Smooth muscle cell (in vitro differentiated cells): Measurements from ENCODE around the gene TNFRSF14. TPM values are rescaled to one million over a fixed set of nuclear protein-coding genes. Genes with fewer than 3 reads are reported as not detected.

ENCODE experiments used
- DNase-seq: peaks from one replicate; lab custom pipeline; 2025; ENCODE audit not compliant: unreplicated experiment; lab: John Stamatoyannopoulos, UW
- H2AFZ ChIP-seq: fragments of 200-600 bp; sonication (generic); 2 replicates; pipeline ENCODE4 v1.6.0; 2016; ENCODE audit warnings: antibody characterized with exemption, low read depth, mild to moderate bottlenecking
- H3F3A ChIP-seq: fragments of 200-600 bp; sonication (generic); 2 replicates; pipeline ENCODE4 v1.6.0; 2017; ENCODE audit warnings: antibody characterized with exemption, low read depth
- H3K27ac ChIP-seq: fragments of 200-600 bp; sonication (generic); 2 replicates; pipeline ENCODE4 v1.5.1; 2016; ENCODE audit warnings: low read depth, mild to moderate bottlenecking
- H3K27me3 ChIP-seq: fragments of 200-600 bp; sonication (generic); 2 replicates; pipeline ENCODE4 v1.6.1; 2016; ENCODE audit warnings: low read depth, mild to moderate bottlenecking
- H3K36me3 ChIP-seq: fragments of 200-600 bp; sonication (generic); 2 replicates; pipeline ENCODE4 v1.5.1; 2016; ENCODE audit warnings: low read depth
- H3K4me1 ChIP-seq: fragments of 200-600 bp; sonication (generic); 2 replicates; pipeline ENCODE4 v1.5.1; 2016; ENCODE audit warnings: low read depth
- H3K4me2 ChIP-seq: fragments of 200-600 bp; sonication (generic); 2 replicates; pipeline ENCODE4 v1.6.0; 2016; ENCODE audit warnings: mild to moderate bottlenecking
- H3K4me3 ChIP-seq: fragments of 200-600 bp; sonication (generic); 2 replicates; pipeline ENCODE4 v1.5.1; 2016; ENCODE audit warnings: mild to moderate bottlenecking
- H3K79me2 ChIP-seq: fragments of 200-600 bp; sonication (generic); 2 replicates; pipeline ENCODE4 v1.6.0; 2016; ENCODE audit warnings: low read depth, mild to moderate bottlenecking
- H3K9ac ChIP-seq: fragments of 200-600 bp; sonication (generic); 2 replicates; pipeline ENCODE4 v1.6.0; 2016; ENCODE audit warnings: low read depth
- H3K9me3 ChIP-seq: fragments of 200-600 bp; sonication (generic); replicated peaks from 2 replicates; pipeline ENCODE4 v1.5.1; 2016; ENCODE audit warnings: low read depth
- H4K20me1 ChIP-seq: fragments of 200-600 bp; sonication (generic); 2 replicates; pipeline ENCODE4 v1.6.0; 2016; ENCODE audit warnings: low read depth
- CTCF ChIP-seq: fragments of 200-600 bp; sonication (generic); IDR thresholded peaks from 2 replicates; pipeline ENCODE4 v1.5.1; 2017; ENCODE audit warnings: borderline replicate concordance, mild to moderate bottlenecking, antibody characterized with exemption; ENCODE audit not compliant: insufficient read depth, poor library complexity, severe bottlenecking
- WGBS: methylation state at CpG from one replicate; pipeline ENCODE4 v1.1.7; 2016; ENCODE audit warnings: low lambda C conversion rate; 5-methylcytosine and 5-hydroxymethylcytosine counted together
- polyA plus RNA-seq: library from polyadenylated mRNA; unstranded; fragments of >200 nt; fragmentation: Nextera tagmentation; extraction: Ambion mirVana; gene quantifications from 2 replicates; pipeline ENCODE4 v1.2.1, GENCODE V29; 2016
- total RNA-seq: library from RNA; depleted of rRNA; stranded (reverse); fragments of >200 nt; gene quantifications from 2 replicates; pipeline ENCODE4 v1.2.3, GENCODE V29; 2014

The TNFRSF14 gene
- total and polyA plus RNA-seq, 2 experiments from 2014 or later, result not detected

GRCh38 chr1:2528016-2528415 lies 28.2 kb upstream of the TNFRSF14 start:
- H3K4me1 ChIP-seq, result peaks cover 25% of the 10 kb centered on the region
- H3F3A ChIP-seq, result no peaks in the 10 kb centered on the region
- no peak for TF ChIP-seq CTCF
- no peak overlapping the region for H3K27ac ChIP-seq
- H3K79me2 ChIP-seq, result peaks cover 31% of the 10 kb centered on the region
- H3K4me2 ChIP-seq, result no peak overlapping the region
- 83% methylated on average over 12 of the region's 12 CpGs for WGBS
- no peak for DNase-seq
- H2AFZ ChIP-seq, result no peak overlapping the region
- H4K20me1 ChIP-seq, result peaks cover 30% of the 10 kb centered on the region
- no peaks in the 10 kb centered on the region for H3K36me3 ChIP-seq
- H3K4me3 ChIP-seq, result no peak overlapping the region
- H3K27me3 ChIP-seq, result peaks cover 48% of the 10 kb centered on the region
- H3K9ac ChIP-seq, result no peak overlapping the region
- no peaks in the 10 kb centered on the region for H3K9me3 ChIP-seq

GRCh38 chr1:2528611-2528965 lies 27.6 kb upstream of the TNFRSF14 start:
- 59% methylated on average over 10 of the region's 10 CpGs for WGBS
- no peak overlapping the region for H3K9ac ChIP-seq
- no peak overlapping the region for H3K4me3 ChIP-seq
- DNase-seq, result no peak
- H3K4me2 ChIP-seq, result no peak overlapping the region
- peaks cover 24% of the 10 kb centered on the region for H4K20me1 ChIP-seq
- no peak overlapping the region for H2AFZ ChIP-seq
- H3F3A ChIP-seq, result no peaks in the 10 kb centered on the region
- H3K79me2 ChIP-seq, result peaks cover 25% of the 10 kb centered on the region
- H3K27ac ChIP-seq, result no peak overlapping the region
- H3K4me1 ChIP-seq, result peaks cover 31% of the 10 kb centered on the region
- no peaks in the 10 kb centered on the region for H3K36me3 ChIP-seq
- no peak for TF ChIP-seq CTCF
- peaks cover 51% of the 10 kb centered on the region for H3K27me3 ChIP-seq
- H3K9me3 ChIP-seq, result no peaks in the 10 kb centered on the region

GRCh38 chr1:2528966-2529783 lies 27.0 kb upstream of the TNFRSF14 start:
- no peak for DNase-seq
- no peak overlapping the region for H2AFZ ChIP-seq

More at GRCh38 chr1:2528966-2529783, 27.0 kb upstream of the TNFRSF14 start:
- H3K79me2 ChIP-seq, result peaks cover 19% of the 10 kb centered on the region
- peaks cover 51% of the 10 kb centered on the region for H3K27me3 ChIP-seq
- TF ChIP-seq CTCF, result no peak
- H4K20me1 ChIP-seq, result peaks cover 18% of the 10 kb centered on the region
- no peak overlapping the region for H3K9ac ChIP-seq
- peak overlapping the region; percentile 85 for H3K4me2 ChIP-seq
- peaks cover 36% of the 10 kb centered on the region for H3K4me1 ChIP-seq
- no peaks in the 10 kb centered on the region for H3K36me3 ChIP-seq
- H3K9me3 ChIP-seq, result no peaks in the 10 kb centered on the region
- 10% methylated on average over 46 of the region's 84 CpGs for WGBS
- H3K4me3 ChIP-seq, result peak overlapping the region; percentile 30
- no peaks in the 10 kb centered on the region for H3F3A ChIP-seq
- no peak overlapping the region for H3K27ac ChIP-seq
